Ishikawa (cell line): ENCODE measurements around the gene ARIH1.

Experiments used
- RAD21 ChIP-seq: IDR thresholded peaks from 2 replicates; pipeline ENCODE4 v1.6.1; 2012; ENCODE audit warnings: low read depth
- TF ChIP-seq, protein P1 (sequence below): IDR thresholded peaks from 2 replicates; pipeline ENCODE4 v1.6.1; 2012; ENCODE audit warnings: low read depth, mild to moderate bottlenecking

DNA sequence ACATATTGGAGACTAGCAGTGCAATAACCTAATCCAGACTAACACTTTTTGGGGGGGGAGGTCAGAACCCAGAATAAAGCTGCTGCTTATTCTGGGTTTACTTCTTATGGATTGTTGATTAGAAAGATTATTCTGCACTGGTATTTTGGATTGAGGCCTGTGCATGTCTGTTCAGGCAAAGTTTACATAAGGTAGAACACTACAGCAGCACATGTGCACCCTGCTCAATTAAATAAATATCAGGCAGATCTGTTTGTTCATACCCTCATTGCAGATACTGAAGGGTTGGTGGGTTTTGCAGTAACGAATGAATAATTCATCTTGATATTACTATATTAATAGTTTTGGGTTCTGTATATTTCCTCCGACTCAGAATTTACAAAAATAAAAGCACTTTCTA is 19.1 kb downstream of the ARIH1 start:
- TF ChIP-seq, protein P1, sequence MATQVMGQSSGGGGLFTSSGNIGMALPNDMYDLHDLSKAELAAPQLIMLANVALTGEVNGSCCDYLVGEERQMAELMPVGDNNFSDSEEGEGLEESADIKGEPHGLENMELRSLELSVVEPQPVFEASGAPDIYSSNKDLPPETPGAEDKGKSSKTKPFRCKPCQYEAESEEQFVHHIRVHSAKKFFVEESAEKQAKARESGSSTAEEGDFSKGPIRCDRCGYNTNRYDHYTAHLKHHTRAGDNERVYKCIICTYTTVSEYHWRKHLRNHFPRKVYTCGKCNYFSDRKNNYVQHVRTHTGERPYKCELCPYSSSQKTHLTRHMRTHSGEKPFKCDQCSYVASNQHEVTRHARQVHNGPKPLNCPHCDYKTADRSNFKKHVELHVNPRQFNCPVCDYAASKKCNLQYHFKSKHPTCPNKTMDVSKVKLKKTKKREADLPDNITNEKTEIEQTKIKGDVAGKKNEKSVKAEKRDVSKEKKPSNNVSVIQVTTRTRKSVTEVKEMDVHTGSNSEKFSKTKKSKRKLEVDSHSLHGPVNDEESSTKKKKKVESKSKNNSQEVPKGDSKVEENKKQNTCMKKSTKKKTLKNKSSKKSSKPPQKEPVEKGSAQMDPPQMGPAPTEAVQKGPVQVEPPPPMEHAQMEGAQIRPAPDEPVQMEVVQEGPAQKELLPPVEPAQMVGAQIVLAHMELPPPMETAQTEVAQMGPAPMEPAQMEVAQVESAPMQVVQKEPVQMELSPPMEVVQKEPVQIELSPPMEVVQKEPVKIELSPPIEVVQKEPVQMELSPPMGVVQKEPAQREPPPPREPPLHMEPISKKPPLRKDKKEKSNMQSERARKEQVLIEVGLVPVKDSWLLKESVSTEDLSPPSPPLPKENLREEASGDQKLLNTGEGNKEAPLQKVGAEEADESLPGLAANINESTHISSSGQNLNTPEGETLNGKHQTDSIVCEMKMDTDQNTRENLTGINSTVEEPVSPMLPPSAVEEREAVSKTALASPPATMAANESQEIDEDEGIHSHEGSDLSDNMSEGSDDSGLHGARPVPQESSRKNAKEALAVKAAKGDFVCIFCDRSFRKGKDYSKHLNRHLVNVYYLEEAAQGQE, result no peak
- no peak for TF ChIP-seq RAD21
